Measurements from ENCODE around the gene PLCB1.

GRCh38 chr20:8369311-8369710 is 237.2 kb downstream of the PLCB1 start:
- TF ChIP-seq CTCF (IDR thresholded peaks at IDR 0.05) (no peak), POLR2AphosphoS5 (IDR thresholded peaks at IDR 0.05) (no peak)

Data from breast epithelium (tissue), 3 donors.